Activated T-helper 1 cell treated with anti-CD3 and anti-CD28 coated beads, Interleukin-2, amount 50 U/mL, for 16 hours (primary cell): ENCODE measurements around the gene DCTN3.
A peak's percentile ranks its signal among the peaks of the same experiment; 100 is the strongest.

Experiments
- DNase-seq, 2 donors: peaks; one replicate each; pipeline ENCODE4 v3.0.0-alpha.2; 2020; ENCODE audit warnings: low read depth in 1 of 2, low spot score in 1 of 2

Gene DCTN3

GRCh38 chr9:34620061-34620994 is at the start of gene DCTN3:
TSS of gene DCTN3 (minus strand) at chr9:34620495. CDS start at chr9:34620464, 31 bp downstream.
- DNase-seq, result peak; percentile 75 to 83

DNA sequence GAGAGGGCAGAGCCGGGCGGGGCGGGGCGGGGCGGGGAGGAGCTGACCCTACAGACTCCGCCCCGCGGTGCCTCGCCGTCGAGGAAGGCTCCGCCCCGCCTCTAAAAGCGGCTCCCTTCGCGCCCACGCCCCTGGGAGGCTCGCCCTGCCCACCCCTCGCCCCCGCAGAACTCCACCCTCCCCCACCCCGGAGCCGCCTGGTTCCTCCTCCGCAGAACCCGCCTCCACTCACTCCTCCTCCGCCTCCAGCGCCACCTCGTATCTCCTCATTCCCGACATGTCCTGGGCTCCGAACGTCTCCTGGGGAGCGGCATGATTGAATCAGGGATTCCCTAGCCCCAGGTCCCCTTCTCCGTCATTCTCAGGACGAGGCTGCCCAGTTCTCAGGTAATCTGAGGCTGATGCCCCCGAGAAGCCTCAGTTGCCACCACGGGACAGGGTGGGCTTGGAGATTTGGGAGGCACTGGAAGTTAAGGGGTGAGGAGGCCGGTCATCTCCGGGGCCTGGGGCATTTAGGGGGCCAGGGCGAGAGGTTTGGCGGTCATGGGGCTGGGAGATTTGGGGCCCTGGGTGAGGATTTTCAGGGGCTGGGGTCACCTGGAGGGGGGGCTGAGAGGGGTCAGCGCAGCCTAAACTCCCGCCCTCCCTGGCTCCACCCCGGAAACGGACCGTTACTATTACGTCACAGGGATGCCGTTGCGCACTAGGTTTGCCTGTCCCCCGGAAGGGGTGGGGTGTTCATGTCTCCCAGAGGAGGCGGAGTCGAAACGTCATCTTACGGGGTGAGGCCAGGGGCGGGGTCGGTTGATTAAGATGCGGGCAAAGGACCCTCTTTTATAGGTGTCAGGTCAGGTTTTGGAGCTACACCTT is 45.3 kb upstream of the DCTN3 start:
- DNase-seq, result peak; percentile 68 to 75

- DNase-seq, result no peak
Observed at GRCh38 chr9:34665067-34665380, 44.7 kb upstream of the DCTN3 start.

DNA sequence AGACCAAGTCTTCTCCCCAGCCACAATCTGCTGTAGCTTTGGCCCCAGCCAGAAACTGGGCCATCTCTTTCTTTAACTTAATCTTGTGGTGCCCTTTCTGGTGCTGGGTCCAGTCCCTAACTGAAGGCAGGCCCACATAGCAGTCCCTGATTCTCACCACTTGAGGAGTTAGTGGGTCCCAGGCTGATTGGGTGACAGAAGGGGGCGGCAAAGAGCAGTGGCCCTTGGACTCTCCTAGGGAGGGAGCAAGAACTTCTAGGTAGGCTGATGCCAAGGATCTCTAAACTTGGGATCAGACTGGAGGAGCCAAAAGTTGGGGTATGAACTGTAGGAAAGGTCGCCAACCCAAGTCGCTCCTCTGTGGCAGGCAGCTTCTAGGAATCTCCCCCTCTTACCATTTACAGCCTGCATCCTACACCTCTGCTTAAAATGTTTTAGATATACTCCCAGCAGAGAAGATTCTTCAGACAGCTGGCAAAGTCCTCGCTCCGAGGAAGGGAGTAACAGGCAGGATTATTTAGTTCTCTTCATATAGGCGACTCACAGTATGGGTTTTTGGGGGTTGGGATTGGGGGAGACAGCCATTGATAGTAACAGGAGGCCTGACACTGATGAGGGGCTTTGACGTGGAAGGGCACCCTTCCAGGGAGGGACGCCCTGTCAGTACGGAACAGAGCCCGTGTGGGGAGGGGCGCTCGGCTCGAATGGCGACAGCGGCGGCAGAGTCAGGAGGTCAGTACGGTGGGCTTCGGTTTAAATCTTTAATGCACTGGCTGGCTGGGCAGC is 44.2 kb upstream of the DCTN3 start:
- DNase-seq, result peak in 1 of 2 donors; percentile 16

DNA sequence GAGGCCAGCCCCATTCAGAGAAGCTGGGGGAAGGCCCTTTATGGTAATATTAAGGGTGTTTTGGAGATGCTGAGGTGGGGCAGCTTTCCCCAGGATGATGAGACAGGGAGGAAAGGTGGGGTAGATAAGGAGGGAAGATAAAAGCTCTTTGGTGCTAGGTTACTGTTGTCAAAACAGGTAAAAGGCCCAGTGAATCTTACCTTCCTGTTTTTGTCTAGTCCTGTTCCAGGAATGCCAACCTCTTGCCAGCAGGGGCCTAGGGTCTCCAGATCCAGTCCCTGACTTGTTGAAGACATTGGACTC is 43.0 kb upstream of the DCTN3 start:
- DNase-seq, result no peak

GRCh38 chr9:34662526-34663302 is 42.4 kb upstream of the DCTN3 start, which contains the start of gene CCL27:
TSS of gene CCL27 (minus strand) at chr9:34662657. CDS start at chr9:34662633, 24 bp downstream.
- DNase-seq, result no peak

DNA sequence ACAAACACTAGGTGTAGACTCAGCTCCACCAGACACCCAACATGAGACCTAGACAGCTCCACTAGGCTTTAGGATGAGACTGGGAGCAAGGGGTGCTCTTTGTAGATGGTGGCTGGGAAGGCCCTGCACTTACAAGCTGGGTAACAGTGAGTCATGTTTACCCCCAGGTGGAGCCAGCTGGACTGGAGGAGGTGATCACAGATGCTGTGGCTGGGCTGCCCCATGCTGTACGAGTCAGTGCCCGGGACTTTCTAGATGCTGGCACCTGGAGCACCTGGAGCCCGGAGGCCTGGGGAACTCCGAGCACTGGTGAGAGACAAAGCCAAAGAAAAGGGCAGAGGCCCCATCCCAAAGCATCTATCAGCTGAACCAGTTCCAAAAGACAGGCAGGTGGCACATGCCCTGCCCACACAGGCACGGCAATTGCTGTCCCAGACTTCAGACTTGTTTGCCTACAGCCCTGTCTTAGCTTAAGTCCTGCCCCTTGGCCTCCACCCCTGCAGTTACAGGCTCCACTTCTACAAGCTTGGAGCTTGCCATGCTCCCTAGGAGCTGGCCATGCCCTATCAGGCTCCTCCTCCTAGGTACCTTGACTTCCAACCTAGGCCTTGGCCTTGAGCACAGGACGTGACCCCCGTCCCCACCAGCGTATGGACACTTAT is 39.4 kb upstream of the DCTN3 start:
- no peak for DNase-seq

DNA sequence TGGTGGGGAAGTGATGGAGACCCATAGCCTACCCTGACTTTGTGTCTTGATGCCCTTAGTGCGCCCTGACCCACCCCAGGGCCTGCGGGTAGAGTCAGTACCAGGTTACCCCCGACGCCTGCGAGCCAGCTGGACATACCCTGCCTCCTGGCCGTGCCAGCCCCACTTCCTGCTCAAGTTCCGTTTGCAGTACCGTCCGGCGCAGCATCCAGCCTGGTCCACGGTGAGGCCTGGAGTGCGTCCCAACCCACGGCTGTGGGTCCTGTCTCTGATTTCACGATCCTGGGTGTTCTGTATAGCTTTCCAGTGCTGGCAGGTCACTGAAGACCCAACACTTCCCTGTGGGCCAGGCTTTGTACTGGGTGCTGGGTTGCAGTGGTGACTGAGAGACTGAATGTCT is 38.2 kb upstream of the DCTN3 start:
- no peak for DNase-seq

DNA sequence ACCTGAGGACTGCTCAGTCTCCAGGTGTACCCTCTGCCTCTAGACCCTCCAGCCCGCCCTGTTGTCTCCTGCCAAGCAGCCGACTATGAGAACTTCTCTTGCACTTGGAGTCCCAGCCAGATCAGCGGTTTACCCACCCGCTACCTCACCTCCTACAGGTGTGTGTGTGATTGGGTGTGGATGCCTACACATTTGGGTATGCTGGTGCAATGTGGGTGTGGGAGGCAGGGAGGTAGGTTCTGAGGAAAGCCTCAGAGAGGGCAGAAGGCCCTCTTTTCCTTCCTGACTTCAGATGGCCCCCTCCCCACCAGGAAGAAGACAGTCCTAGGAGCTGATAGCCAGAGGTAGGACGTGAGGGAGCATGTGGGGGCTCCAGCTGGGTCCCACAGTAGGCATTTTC is 36.7 kb upstream of the DCTN3 start:
- DNase-seq, result no peak

DNA sequence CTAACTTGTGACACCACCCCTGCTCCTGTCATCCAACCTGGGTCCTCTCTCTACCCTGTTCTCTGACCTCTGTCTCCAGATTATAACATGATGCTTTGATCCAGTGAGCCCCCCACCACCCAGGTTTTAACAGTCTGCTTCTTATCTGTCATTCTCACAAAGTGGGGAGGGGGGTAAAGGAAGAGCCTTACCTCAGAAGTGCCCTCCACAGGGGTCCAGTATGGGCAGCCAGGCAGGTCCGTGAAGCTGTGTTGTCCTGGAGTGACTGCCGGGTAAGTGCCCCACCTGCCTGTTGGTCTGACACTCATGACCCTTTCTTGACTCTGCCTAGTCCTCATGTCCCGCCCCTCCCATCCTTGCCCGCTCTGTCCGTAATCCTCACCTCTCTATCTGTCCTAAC is 35.1 kb upstream of the DCTN3 start:
- DNase-seq, result no peak

DNA sequence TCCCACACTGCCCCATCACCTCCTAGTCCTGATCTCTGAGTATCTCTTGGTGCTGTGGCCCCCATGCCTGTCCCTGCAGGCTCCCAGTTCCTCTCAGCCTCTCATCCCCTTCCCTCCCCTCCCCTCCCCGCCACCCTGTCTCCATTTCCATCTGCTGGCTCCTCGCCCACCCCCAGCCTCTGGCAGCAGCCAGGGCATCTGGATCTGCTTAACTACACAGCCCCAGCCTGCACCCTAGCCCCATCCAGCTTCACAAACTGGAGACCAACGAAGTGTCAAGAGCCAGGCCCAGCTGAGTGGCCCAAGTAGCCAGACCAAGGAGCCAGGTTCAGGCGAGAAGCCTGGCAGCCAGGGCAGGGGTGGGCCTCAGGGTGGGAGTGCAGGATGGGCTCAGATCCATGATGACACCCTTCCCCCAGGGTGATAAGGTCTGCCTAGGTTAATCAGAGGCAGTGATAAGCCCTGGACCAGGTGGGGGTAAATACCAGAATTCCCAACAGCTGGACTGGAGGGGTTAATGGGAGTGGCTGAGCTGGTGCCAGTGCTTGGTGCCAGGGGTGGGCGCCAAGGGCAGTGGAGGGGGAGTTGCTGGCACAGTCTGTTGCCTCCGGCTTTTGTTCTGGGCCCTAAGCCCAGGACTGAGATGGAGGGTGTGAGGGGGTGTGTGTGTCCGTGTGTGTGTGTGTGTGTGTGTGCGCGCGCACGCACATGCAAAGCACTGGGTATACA is 34.2 kb upstream of the DCTN3 start:
- no peak for DNase-seq

- no peak for DNase-seq
Observed at GRCh38 chr9:34653151-34654072, 33.1 kb upstream of the DCTN3 start.

GRCh38 chr9:34652602-34653000 is 32.3 kb upstream of the DCTN3 start:
- DNase-seq, result no peak

GRCh38 chr9:34651876-34652601 is 31.7 kb upstream of the DCTN3 start, which contains the start of gene IL11RA:
TSS of gene IL11RA (plus strand) at chr9:34652185. CDS start at chr9:34655218, 3,033 bp downstream.
- no peak for DNase-seq

- DNase-seq, result no peak
Observed at GRCh38 chr9:34651321-34651720, 31.0 kb upstream of the DCTN3 start.

- no peak for DNase-seq
Observed at GRCh38 chr9:34650816-34651215, 30.5 kb upstream of the DCTN3 start.

DNA sequence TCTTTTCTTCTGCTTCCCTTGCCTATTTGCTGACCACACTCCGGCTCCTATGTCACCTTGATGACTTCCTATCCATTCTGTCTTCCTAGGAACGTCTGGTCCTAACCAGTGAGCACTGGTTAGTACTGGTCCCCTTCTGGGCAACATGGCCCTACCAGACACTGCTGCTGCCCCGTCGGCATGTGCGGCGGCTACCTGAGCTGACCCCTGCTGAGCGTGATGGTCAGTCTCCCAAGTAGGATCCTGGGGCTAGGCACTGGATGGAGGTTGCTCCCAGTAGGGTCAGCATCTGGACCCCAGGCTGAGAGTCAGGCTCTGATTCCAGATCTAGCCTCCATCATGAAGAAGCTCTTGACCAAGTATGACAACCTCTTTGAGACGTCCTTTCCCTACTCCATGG is 28.4 kb upstream of the DCTN3 start:
- DNase-seq, result no peak

- DNase-seq, result no peak
Observed at GRCh38 chr9:34647651-34648050, 27.4 kb upstream of the DCTN3 start.
